Measurements from ENCODE around the gene IFI6. TPM values are rescaled to one million over a fixed set of nuclear protein-coding genes. Genes with fewer than 3 reads are reported as not detected.

IFI6 gene
- total and polyA plus RNA-seq, 7 donors, result 9.0 to 245 (median 51.5) TPM

DNA sequence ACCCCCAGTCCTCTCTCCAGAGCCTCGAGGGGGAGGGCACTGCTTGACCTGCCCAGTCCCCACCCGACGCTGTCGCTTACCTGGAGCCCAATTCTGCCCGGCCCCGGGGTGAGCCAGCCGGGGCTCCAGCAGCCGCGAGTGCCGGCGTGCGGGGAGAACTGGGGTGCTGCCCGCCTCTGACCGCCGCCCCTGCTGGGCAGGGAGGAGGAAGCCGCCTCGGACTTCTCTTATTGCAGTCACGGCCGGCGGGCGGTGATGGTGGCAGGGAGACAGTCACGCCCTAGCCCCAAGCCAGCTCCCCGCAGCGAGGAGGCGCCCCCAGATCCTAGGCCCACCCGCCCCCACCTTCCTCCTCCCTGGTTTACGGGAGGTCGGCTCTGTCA is 37.0 kb downstream of the IFI6 start, which contains the start of gene FGR:
TSS of gene FGR (minus strand) at position 201 of the 383 bp plus-strand sequence. CDS start 11,269 bp downstream, outside the sequence.
- intact Hi-C loops (cut with DNase I), result no loop called here

DNA sequence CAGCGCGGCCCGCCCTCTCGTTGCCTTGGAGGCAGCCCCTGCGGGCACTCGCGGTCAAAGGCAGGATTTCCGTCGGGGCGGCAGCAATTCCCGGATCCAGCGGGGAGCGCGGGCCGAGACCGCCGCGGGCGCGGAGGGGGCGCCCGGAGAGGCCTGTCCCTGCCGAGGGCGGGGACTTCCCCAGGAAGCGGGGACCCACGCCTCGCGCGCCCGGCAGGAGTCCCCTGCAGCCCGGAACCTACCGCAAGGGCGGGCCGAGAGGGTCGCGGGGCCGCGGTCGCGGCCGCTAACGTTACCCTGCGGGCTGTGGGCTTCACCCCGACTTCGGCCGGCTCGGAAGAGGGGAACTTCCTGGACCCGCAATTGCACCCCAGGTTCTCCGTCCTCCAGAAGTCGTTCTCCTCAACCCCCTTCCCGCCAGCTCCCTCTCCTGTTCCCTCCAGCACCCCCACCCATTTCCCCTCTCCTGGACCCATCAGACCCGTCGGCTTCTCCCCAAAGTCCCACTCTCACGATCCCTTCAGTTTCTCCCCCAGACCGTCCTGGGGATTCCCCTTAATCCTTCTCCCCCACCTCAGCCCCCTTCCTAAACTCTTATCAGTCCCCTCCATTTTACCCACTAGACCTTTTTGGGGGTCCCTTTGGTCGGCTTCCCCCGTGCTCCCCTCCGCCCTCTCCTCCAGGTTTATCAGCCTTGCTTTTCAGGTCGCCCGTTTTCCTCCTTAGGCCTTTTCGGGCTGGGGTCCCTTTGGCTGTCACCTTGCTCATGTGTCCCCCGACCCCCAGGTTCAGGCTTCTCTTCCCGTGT is 37.6 kb downstream of the IFI6 start:
- no peak for DNase-seq
- peak overlapping the region; percentile 25 to 69 (median 59) for H3K27ac ChIP-seq
- H3K4me3 ChIP-seq, result peak overlapping the region; percentile 11 to 51 (median 43)
- TF ChIP-seq POLR2A (IDR thresholded peaks at IDR 0.05) (no peak), POLR2AphosphoS5 (IDR thresholded peaks at IDR 0.05) (peak in 2 of 4 donors; percentile 38 to 46), CTCF (IDR thresholded peaks at IDR 0.05) (no peak)
- WGBS, 2 donors, result 5% methylated on average over 63 of the region's 63 CpGs
- intact Hi-C loops (cut with DNase I), result no loop called here
- peaks cover 0 to 15% (median 7%) of the 10 kb centered on the region in 4 donors for H3K4me1 ChIP-seq
- no peaks in the 10 kb centered on the region for H3K9me3 ChIP-seq
- H3K27me3 ChIP-seq, result peaks cover 15 to 29% (median 21%) of the 10 kb centered on the region in 3 donors
- H3K36me3 ChIP-seq, result no peaks in the 10 kb centered on the region

More for the DNA sequence above, 37.0 kb downstream of the IFI6 start, which contains the start of gene FGR:
- Histone ChIP-seq H3K36me3 (no peaks in the 10 kb centered on the region), H3K9me3 (no peaks in the 10 kb centered on the region), H3K4me1 (peaks cover 0 to 15% (median 7%) of the 10 kb centered on the region in 4 donors), H3K27me3 (peaks cover 15 to 29% (median 21%) of the 10 kb centered on the region in 3 donors), H3K4me3 (peak within 1 kb of the TSS; percentile 11 to 51 (median 43)), H3K27ac (peak within 1 kb of the TSS; percentile 25 to 69 (median 59))
- 14 to 27% methylated on average over 28 of the region's 28 CpGs for WGBS, 2 donors
- no peak for DNase-seq
- TF ChIP-seq POLR2A (IDR thresholded peaks at IDR 0.05), result no peak
- TF ChIP-seq POLR2AphosphoS5 (IDR thresholded peaks at IDR 0.05), result peak in 1 of 4 donors; percentile 9
- TF ChIP-seq CTCF (IDR thresholded peaks at IDR 0.05), result no peak

DNA sequence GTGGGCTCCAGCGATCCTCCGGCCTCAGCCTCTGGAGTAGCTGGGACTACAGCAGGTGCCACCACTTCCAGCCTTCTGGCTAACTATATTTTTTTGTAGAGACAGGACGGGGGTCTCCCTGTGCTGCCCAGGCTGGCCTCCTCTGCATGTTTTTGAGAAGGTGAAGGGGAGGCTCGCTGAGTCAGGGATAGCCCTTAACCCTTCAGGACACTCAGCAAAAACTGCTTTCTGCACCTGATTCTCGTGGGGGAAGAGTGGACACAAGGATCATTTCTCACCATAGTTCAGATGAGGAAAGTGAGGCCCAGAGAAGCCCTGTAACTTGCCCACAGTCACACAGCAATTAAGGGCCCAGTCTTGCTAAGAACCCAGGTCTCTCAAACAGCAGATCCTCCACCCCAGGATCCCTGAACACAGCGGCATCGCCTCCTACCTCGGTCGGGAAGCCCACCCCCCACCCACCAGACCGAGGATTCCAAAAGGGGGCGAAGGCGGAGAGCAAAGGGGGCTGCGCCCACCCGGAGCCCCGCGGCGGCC is 38.3 kb downstream of the IFI6 start:
- peaks cover 0 to 18% (median 7%) of the 10 kb centered on the region in 4 donors for H3K4me1 ChIP-seq
- no peaks in the 10 kb centered on the region for H3K36me3 ChIP-seq
- no peak for DNase-seq
- H3K9me3 ChIP-seq, result no peaks in the 10 kb centered on the region
- peak overlapping the region; percentile 25 to 69 (median 54) for H3K27ac ChIP-seq
- intact Hi-C loops (cut with DNase I), result no loop called here
- WGBS, 2 donors, result 26% methylated on average over 17 of the region's 17 CpGs
- peaks cover 15 to 29% (median 21%) of the 10 kb centered on the region in 3 donors for H3K27me3 ChIP-seq
- TF ChIP-seq CTCF (IDR thresholded peaks at IDR 0.05) (no peak), POLR2AphosphoS5 (IDR thresholded peaks at IDR 0.05) (no peak), EP300 (IDR thresholded peaks at IDR 0.05) (no peak), POLR2A (IDR thresholded peaks at IDR 0.05) (no peak)
- H3K4me3 ChIP-seq, result peak overlapping the region; percentile 11 to 51 (median 43)

- WGBS, 2 donors, result 74 to 79% methylated on average over 5 of the region's 5 CpGs
- Histone ChIP-seq H3K36me3 (no peaks in the 10 kb centered on the region), H3K4me3 (peak overlapping the region in 1 of 4 donors; percentile 51), H3K9me3 (no peaks in the 10 kb centered on the region), H3K4me1 (peaks cover 0 to 21% (median 7%) of the 10 kb centered on the region in 4 donors), H3K27ac (peak overlapping the region in 3 of 4 donors; percentile 43 to 69 (median 66)), H3K27me3 (peaks cover 15 to 29% (median 21%) of the 10 kb centered on the region in 3 donors)
- no peak for TF ChIP-seq CTCF (IDR thresholded peaks at IDR 0.05)
- TF ChIP-seq POLR2A (IDR thresholded peaks at IDR 0.05), result no peak
- DNase-seq, result no peak
- intact Hi-C loops (cut with DNase I), result no loop called here
Observed at GRCh38 chr1:27633298-27633610, 38.7 kb downstream of the IFI6 start.

Data from sigmoid colon (tissue), 7 donors.